ENCODE measurements around the gene SMIM35. TPM values are rescaled to one million over a fixed set of nuclear protein-coding genes. Genes with fewer than 3 reads are reported as not detected.
"Not testable (repeated sequence)": the region's sequence is repeated elsewhere in the genome, so short reads cannot be mapped to it uniquely, and the experiment has no call there.

Gene SMIM35
- total RNA-seq, 1 donor from 2014 or later = not detected

DNA sequence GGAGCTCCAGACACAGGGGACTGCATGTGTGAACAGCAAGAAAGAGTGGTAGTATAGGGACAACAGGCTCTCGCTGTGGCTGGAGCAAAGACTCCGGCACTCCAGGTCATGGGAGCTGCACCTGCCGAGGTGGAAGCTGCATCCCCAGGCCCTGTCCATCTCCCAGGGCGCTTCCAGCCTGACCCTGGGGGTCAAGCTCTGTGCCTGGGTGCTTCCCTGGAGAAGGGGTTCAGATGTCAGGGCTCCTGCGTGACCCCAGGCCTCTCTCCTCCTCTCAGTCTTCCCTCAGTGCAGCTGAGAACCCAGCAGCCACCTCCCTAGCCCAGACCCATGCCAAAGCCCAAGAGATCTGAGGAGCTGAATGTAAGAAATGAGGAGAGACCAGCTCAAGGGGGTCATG, 6.5 kb downstream of the SMIM35 start:
- no peak for DNase-seq (ENCODE audit: low read depth)

GRCh38 chr11:118079491-118079890, 7.3 kb downstream of the SMIM35 start:
- peak; percentile 75 for DNase-seq (ENCODE audit: low read depth)

- peak; percentile 85 for DNase-seq (ENCODE audit: low read depth)
Observed at GRCh38 chr11:118078911-118079411, 7.8 kb downstream of the SMIM35 start.

DNA sequence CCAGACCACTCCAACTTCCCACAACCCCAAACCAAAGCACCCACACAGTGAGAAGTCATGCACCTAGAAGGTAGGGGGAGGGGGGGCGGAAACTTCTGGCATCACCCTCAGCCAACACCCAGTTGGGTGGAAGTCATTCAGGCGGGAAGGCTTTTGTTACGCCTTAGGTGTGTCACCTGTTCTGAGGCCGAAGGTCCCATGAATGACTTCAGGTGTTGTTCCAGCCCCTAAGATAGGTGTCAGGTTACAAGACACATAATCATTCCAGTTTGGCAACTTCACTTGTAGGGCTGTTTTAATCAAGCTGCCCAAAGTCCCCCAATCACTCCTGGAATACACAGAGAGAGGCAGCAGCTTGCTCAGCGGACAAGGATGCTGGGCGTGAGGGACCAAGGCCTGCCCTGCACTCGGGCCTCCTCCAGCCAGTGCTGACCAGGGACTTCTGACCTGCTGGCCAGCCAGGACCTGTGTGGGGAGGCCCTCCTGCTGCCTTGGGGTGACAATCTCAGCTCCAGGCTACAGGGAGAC, 9.9 kb downstream of the SMIM35 start, which contains the start of gene TMPRSS4:
TSS of gene TMPRSS4 (plus strand) at position 325 of the 528 bp plus-strand sequence. CDS start 225 bp downstream, outside the sequence.
- peak; percentile 86 for DNase-seq (ENCODE audit: low read depth)

DNA sequence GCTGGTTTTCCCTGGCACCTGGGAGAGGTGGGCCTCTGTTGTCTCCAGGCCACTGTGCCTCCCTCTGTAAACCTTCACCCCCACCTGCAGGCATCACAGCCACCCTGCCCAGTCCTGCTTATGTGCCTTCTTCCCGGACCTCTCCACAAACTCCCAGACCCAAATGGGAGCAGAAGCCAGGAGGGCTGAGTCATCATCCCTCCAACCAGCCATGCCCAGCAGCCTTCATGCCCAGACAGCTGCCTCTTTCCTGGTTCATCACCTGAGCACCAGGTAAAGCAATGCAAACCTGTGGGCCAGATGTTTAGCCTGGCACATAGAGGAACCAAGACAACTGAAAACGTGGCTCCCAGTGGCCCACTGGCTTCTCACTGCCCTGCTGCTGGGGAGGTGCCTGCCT, 12.0 kb downstream of the SMIM35 start:
- DNase-seq (ENCODE audit: low read depth) = peak; percentile 46

DNA sequence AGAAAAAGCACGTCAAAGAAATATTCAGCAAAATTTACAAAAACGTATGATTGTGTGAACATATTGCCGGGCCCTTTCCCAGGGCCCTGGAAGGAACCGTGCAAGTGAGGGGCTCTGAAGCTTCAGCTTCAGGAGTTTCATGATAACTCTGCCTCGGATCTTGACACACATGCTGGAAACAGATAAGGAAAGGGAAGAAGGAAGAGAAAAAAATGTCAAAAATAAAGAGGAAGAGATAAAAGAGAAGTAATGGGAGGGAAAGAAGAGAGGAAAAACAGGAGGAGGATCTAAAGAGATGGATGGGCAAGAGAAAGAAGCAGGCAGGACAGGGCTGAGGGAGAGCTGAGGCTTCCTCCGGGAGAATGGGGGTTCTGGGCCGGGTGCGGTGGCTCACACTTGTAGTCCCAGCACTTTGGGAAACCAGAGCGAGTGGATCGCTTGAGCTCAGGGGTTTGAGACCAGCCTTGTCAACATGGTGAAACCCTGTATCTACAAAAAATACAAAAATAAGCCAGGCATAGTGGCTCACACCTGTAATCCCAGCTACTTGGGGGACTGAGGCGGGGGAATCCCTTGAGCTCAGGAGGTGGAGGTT, 12.6 kb downstream of the SMIM35 start:
- no peak for DNase-seq (ENCODE audit: low read depth)

DNA sequence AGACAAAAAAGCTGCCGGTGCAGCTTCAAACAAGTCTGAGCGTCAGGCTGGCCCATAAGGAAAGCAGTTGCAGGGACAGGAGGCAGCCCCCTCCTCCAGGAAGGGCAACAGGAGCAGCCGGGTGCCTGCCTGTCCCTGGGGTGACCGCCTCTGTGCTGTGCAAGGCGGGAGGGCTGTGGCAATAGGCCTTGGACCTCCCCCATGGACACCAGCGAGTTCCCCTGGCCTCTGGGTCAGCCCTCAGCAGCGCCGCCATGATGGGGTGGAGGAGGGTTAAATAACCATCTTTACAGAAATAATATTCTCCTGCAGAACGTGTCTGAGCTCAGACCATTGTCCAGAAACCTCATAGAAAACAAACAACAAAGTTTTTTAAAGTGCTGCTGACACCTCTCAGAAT, 13.2 kb downstream of the SMIM35 start:
- no peak for DNase-seq (ENCODE audit: low read depth)

- no peak for DNase-seq (ENCODE audit: low read depth)
Observed at GRCh38 chr11:118071416-118072030, 15.2 kb downstream of the SMIM35 start.

DNA sequence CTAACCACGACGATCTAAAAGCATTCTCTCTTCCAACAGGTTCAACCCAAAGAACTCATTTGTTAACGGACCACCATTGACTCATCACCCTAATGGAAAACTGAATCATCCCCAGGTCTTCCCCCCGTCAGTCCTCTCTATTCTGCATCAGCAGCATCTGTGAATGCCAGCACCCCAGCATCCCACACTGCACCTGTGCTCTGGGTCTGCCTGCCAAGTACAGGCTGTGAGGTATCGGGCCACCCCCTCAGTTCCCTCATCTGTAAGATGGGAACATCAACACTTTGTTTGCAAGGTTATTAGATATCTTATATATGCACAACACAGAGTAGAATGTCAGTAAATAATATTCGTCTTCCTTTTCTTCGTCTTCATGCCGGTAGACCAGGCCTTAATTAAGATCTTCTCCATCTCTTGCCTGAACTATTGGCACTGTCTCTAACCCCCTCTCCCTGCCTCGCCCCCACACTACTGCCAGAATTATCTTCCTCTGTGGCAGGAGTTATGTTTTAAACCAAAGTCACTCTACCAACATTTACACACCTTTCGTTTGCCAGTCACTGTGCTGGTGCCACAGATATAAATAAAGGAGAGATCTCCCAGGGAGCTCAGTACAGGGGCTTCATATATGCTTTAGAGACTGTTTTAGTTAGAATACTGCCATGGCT, 17.7 kb downstream of the SMIM35 start:
- DNase-seq (ENCODE audit: low read depth) = no peak

DNA sequence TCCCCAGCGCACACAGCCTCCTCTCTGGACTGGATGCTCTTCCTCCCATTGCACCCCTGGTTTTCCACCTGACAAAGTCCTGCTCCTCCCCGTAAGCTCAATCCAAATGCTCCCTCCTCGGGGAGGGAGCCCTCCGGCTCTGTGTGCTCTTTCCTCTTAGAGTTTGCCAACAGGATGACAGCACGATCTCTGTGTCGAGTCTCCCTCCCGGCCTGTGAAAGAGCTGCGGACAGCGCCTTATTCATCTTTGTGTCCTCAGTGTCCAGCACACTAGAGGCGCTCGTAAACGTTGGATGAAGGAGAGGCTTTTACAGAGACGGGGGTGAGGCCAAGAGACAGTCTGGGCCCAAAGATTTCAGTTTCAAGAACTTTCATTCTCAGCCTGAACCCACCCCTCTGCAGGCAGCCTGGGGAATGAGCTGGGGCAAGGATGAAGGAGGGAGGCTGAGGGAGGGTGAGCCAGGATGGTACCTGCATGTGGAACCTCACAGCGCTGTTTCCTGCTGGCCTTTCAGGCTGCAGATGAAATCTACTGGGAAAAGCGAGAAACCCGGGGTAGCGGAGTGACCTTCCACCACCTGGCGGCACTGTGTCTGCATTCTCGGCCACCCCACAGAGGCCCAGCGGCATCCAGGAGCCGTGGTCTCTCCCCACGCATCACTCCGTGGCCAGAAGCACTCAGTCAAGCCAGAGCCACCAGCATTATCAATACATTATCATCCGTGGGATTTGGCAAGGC, 18.4 kb downstream of the SMIM35 start:
- DNase-seq (ENCODE audit: low read depth) = no peak

- DNase-seq (ENCODE audit: low read depth) = no peak
Observed at GRCh38 chr11:118067006-118067405, 19.8 kb downstream of the SMIM35 start.

DNA sequence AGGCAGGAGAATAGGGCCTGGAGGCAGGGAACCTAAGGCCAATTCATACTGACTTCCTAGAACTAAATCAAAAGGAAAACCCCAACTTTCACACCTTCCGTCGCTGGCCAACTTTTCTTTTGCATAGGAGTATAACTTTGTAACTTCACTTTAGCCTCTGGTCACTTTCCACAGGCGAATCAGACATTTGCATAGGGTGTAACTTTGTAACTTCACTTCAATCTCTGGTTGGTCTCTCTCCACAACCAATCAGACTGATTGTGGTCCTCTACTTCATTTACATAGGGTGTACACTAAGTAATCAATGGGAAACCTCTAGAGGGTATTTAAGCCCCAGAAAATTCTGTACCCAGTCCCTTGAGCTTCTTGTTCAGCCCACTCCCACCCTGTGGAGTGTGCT, 21.4 kb downstream of the SMIM35 start:
- no peak for DNase-seq (ENCODE audit: low read depth)

- no peak for DNase-seq (ENCODE audit: low read depth)
Observed at GRCh38 chr11:118064956-118065355, 21.8 kb downstream of the SMIM35 start.

- DNase-seq (ENCODE audit: low read depth) = not testable (repeated sequence)
Observed at GRCh38 chr11:118062631-118063030, 24.1 kb downstream of the SMIM35 start.

DNA sequence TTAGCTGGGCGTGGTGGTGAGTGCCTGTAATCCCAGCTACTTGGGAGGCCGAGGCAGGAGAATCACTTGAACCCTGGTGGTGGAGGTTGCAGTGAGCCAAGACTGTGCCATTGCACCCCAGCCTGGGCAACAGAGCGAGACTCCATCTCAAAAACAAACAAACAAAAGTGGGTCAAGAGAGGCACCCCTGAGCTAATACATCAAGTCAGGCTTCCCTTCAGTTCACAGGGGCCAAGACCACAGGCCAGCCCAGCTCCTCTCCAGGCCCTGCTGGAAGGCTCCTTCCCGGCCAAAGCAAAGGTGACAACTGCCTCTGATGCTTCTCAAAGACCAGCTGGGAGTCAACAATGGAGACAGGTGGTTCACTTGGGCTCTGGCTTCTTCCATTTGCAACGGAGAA, 24.6 kb downstream of the SMIM35 start:
- not testable (repeated sequence) for DNase-seq (ENCODE audit: low read depth)

DNA sequence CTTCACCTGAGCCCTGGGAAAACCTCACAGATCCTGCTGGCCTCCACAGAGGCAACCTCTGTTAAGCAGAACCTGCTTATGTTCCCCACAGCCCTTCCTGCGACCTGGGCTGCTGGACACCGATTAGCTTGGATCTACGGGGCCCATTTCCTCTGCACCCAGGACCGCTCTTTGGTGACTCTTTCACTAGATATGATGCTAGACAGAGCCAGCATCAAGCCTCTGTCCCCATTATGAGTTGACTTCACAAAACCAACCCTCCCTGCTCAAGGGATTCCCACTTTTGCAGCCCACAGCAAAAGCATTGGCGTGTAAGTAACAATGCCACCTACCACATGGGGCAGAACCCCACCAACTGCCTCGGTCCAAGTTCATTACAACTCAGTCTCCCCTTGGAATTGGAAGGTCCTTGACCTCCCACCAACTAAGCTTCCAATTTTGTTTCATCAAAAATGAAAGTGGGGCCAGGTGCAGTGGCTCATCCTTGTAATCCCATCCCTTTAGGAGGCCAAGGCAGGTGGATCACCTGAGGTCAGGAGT, 25.1 kb downstream of the SMIM35 start:
- DNase-seq (ENCODE audit: low read depth) = no peak

DNA sequence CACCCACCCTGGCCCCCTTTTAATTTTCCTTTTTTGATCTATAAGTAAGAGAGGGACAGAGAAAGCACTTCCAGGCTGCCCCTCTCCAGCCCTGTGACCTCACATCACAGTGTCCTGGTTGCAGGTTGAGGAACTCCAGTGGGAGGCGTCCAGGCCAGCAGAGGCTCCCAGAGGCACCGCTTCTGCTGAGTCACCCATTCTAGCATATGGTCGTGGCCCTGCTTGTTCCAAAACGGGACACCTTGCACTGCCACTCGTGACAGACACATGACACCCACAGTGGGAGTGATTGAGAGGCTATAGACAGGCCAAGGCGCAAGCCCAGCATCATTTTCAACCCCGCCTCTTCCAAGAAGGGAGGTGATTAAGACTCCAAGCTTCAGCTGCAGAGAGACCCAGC, 25.9 kb downstream of the SMIM35 start:
- DNase-seq (ENCODE audit: low read depth) = no peak

DNA sequence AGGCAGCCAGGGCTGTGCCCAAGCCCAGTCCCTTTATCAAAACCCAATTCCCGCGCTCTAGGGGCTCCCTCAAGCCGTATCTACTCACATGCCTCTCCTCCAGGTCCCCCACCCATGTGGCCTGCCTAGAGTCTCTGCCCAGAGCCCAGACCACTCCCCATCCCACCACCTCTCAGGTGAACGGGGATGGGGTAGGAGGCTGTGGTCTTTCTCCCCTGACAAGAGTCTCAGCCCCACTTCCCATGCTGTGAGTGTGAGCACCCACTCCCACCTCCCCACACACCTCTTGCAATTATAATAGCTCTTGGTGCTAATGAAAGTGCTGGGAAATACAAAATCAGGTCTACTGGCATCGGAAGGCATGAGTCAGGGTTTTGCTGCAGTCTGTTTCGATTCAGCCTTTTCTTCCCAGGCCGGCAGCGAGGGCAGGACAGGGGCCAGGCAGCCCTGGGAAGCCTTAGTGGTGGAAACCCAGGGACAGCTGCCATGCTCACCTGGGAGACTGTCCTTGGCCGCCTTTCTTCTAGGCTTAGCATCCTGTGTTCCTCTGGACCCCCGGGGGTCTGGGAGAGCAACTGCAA, 26.6 kb downstream of the SMIM35 start:
- no peak for DNase-seq (ENCODE audit: low read depth)

- DNase-seq (ENCODE audit: low read depth) = no peak
Observed at GRCh38 chr11:118059246-118059940, 27.4 kb downstream of the SMIM35 start.

GRCh38 chr11:118058311-118059245, 28.2 kb downstream of the SMIM35 start:
- no peak for DNase-seq (ENCODE audit: low read depth)
